ENCODE data around the gene NRIP1.
"Not testable (repeated sequence)": the region's sequence is repeated elsewhere in the genome, so short reads cannot be mapped to it uniquely, and the experiment has no call there.

The NRIP1 gene

DNA sequence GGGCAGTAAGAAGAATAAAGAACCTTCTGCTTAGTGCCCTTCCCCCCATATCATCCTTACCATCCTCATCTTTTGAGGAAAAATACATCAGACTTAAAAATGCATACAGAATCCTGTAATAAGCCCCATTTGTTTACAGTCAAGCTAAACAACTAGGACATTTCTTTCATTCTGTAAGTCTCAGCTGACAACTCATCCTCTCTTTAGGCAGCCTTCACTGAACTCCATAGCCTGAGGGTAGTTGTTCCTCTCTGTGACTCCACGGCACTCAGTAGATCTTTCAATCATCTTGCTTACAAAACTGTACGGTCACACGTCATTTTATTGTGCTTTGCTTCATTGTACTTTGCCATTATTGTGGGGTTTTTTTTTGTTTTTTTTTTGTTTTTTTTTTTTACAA is 82.5 kb downstream of the NRIP1 start:
- in situ Hi-C loops (cut with HindIII; ENCODE audit: low sequenced_read_pairs), result no loop called here

DNA sequence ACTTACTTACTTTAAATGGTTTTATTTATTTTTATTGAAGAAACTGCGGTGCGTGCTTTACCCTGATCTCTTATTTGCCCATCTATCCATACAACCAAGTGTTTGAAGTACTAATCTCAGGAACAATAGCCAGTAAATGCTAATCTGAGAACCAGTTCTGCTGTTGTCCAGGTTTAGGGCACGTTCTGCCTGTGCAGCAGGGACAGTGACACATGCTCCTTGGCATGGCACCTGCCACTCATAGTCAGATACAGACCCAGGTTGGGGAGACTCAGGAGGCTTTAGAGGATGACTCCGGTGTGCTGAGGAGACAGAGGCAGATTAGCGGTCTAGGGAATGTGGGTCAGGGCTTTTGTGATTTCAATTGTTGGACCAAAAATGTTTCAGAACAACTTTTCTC is 83.6 kb downstream of the NRIP1 start:
- in situ Hi-C loops (cut with HindIII; ENCODE audit: low sequenced_read_pairs), result no loop called here

DNA sequence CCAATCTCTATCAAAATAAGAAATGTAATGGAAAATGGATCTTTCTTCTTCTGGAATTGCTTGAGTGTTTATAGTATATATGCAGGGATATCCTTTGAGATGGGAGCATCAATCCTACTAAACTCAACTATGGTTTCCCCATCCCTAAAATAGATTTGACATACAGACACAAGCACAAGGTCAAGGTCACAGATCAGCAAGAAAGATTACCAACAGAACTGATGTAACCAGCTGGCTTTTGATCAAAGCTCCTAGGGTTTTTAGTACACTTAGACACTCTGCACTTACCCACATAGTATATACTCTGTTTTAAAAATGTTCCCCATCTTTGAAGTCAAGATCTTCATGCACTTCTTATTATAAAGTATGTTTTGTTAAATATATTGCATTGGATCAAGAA is 85.5 kb downstream of the NRIP1 start:
- in situ Hi-C loops (cut with HindIII; ENCODE audit: low sequenced_read_pairs), result no loop called here

DNA sequence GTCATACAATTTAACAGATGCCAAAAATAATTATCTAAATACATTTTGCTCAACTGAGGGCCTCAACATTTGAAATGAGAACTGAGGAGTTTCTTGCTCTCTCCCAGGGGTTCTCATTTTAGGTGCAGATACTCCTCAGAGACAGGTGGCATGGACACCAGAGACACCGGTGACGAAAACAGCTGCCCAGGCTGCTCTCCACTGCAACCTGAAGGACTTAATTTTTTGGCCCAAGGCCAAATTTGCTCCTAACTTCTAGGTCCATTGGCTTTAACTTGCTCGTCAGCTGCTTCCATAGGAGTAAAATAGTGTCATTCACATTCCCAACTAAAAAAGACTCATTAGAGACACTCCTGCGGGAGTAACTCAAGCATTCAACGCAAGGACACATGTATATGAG is 87.0 kb downstream of the NRIP1 start:
- in situ Hi-C loops (cut with HindIII; ENCODE audit: low sequenced_read_pairs), result no loop called here

DNA sequence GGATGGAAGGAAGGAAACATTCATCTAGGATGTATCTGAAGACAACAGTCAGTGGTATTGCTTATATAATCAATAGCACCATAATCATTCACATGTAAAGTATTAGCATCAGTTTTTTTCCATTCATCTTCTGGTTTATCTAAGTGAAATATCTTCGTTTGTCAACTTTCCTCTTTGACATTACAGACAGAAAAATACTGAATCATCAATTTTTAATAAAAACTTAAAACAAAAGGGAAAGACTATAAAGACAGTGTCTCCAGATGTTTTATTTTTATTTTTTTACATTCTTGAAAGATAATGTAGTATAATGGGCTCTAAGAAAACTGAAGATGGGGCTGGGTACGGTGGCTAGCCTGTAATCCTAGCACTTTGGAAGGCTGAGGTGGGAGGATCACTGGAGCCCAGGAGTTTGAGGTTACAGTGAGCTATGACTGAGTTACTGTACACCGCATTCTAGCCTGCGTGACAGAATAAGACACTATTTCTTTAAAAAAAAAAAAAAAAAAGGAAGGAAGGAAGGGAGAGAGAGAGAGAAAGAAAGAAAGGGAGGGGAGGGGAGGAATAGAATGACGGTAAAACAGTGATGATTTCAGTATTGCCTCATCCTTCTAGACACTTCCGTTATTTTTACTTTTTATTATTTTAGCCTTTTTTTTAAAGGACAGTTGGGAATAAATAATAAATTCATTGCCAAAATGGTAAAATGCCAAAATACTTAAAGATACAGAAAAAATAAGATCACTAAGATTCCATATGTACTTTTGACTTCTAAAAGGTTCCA is 89.5 kb downstream of the NRIP1 start:
- in situ Hi-C loops (cut with HindIII; ENCODE audit: low sequenced_read_pairs), result no loop called here

DNA sequence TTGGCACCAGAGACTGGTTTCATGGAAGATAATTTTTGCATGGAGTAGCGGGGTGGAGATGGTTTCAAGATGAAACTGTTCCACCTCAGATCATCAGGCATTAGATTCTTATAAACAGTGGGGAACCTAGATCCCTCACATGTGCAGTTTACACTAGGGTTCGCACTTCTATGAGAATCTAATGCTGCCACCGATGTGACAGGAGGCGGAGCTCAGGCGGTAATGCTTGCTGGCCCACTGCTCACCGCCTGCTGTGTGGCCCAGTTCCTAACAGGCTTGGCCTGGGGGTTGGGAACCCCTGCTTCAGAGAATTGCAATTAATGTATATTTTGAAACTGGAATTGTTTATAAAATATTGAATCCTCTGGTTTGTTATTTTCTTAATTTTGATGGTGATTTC is 92.1 kb downstream of the NRIP1 start:
- in situ Hi-C loops (cut with HindIII; ENCODE audit: low sequenced_read_pairs), result no loop called here

DNA sequence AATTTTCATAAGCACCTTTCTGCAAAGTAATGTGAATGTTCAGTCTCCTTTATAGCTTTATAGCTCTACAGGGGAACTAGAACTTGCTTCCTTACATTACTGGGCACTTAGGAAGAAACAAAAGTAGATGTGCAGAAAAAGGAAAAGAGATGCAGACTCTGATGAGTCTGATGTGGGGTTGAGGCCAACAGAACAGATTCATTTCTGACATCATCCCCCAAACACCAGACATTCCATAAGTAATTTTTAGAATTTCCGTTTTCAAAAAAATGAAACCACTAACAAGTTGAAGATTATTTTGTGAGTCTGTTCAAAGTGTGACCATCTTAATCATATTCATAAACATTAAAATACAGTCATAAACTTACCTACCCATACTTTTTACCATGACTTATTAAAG is 96.0 kb downstream of the NRIP1 start:
- in situ Hi-C loops (cut with HindIII; ENCODE audit: low sequenced_read_pairs), result loop anchor here (5.0 kb wide), 1 partner anchor 78 kb away; no protein-coding TSS in a partner anchor

DNA sequence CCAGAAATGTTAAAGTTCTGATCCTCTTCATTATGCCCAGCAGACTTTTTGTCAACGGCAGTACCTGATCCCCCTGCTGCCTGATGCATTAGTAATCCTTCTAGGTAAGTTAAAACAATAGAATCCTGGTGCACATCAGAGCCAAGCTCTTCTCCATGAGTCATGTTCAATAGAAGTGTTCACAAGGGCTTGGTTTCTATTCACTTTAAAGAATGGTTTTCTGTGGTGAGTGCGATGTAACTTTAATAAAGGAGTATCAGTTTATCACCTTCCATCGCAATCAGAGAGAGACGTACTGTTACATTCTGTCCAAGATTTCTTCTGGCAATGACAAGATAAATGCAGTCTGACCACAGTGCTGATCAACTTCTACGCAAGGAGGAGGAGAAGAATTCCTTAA is 96.8 kb downstream of the NRIP1 start:
- in situ Hi-C loops (cut with HindIII; ENCODE audit: low sequenced_read_pairs), result loop anchor here (5.0 kb wide), 1 partner anchor 79 kb away; no protein-coding TSS in a partner anchor

DNA sequence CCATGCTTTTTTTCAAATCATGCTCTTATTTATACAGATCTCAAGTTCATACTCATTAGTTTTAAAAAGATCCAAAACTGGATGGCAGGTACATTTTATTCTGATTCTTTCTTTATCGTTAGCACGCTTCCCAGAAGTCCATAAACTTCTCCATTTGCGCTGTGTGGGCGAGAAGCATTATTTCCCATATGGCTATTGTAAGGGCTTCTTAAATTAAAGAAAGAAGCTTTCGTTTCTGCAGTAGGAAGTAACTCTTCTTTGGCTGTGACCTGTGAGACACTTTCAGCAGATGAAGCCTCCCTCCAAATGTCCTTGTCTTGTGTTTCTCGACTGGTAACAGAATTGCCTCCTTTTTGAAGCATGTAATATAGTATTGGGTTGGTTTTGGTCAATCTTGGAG is 100.2 kb downstream of the NRIP1 start:
- in situ Hi-C loops (cut with HindIII; ENCODE audit: low sequenced_read_pairs), result loop anchor here (5.0 kb wide), 2 partner anchors 83 to 87 kb away; no protein-coding TSS in a partner anchor

DNA sequence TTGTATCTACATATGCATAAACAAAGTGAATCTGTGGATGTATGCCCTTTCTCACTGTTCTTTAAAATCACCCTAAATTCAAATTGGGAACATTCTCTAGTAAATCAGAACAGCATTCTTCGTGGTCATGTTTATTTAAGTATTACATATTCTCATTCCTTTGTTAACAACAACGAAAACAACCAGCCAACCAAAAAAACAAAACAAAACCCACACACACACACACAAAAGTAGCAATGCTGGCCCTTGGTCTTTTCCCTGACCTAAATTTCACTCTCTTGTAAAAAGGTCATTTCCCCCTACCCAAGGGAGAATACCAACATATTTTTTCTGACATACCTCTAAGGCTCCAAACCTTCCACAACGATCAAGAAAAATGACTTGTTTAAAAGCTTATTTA is 102.6 kb downstream of the NRIP1 start:
- in situ Hi-C loops (cut with HindIII; ENCODE audit: low sequenced_read_pairs), result loop anchor here (5.0 kb wide), 1 partner anchor 85 kb away; no protein-coding TSS in a partner anchor

DNA sequence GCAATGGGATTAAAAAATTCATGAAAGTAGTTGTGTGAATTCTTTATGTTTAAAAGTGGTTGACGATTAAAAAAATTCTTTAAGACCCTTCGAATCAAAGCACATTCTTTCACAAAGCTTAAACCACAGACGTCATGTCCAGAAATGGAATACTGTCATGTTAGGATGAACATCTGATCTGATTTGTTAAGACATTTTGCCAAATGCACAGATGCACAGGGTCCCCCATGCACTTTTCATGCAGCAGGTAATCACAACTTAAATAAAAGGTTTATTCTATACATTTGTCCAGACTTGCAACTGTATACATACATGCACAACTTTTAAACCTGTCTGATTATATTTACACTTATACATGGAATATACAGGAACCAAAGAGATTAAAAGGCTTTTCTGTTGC is 103.3 kb downstream of the NRIP1 start:
- in situ Hi-C loops (cut with HindIII; ENCODE audit: low sequenced_read_pairs), result loop anchor here (5.0 kb wide), 1 partner anchor 84 kb away; no protein-coding TSS in a partner anchor

DNA sequence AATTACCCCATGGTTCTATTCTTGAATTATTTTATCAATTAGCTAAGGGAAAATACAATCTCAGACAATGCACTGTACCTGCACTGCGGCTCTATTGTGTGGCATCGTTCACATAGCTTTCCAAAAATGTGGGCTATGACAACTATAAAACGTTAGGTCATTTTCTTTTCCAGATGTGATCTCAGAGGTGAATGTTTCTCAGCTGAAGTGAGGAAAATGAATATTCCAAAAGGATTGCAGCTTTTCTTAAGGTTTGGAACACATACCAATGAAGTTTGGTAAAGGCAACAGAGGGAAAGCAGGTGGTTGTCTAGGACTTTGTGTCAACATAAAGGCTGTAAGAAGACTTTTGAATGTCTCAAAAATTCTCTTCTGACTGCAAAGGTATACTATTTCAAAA is 105.5 kb downstream of the NRIP1 start:
- in situ Hi-C loops (cut with HindIII; ENCODE audit: low sequenced_read_pairs), result no loop called here

DNA sequence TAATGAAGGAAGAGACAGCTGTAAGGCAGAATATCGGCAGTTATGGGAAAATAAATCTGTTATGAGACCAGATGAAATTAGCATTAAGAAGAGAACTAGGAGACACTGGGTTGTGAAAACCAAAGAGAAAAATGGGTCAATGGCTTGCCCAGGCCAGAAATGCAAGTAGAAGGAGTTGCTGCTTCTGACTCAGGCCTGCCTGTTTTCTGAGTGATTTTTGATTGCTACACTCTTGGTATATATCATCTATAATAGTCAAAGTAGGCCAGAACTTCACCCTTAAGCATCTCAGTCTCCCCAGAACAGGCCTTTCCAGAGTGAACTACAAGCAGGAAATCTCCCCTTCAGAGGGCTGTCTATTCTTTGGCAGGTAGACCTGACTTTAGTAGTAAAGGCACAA is 107.0 kb downstream of the NRIP1 start:
- in situ Hi-C loops (cut with HindIII; ENCODE audit: low sequenced_read_pairs), result no loop called here

DNA sequence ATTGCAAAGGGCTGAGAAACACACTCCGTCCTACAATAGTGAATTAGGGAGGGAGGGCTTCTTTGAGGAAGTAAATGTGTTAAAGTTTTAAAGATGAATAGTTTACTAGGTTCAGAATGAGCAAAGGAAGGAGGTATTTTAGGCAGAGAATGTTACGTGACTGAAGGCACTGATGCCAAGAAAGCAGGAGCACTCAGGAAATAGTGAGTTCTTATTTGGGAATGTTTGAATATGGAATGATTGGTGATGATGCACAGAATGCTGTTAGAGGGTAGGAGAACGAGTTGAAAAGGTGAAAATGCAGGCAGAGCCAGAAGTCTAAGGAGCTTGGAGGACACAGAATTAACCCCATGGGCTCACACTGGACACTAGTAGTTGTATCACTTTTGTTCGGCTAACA is 108.0 kb downstream of the NRIP1 start:
- in situ Hi-C loops (cut with HindIII; ENCODE audit: low sequenced_read_pairs), result no loop called here

DNA sequence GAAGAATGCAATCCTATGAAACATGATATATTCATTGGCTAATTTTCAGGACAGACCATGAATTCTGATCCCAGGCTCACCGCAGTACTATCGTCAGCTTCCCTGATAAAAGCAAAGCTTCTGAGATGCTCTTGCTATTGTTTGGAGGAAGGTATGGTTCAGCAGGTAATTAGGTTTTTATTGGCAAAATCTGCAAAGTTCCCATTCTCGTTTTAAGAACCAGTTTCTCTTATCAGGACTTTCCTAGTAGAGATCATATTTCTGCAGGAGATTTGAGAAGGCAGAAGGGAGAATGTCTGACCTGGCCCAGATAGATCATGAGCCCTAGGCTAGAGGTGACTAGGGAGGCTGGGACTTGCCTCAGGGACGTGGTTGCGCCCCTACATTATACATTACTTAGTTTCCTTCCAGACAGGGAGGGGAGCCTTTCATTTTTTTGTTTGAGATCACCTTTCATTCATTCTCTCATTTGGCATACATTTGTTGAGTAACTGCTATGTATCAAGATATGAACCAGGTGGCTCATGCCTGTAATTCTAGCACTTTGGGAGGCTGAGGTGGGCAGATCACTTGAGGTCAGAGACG is 108.8 kb downstream of the NRIP1 start:
- in situ Hi-C loops (cut with HindIII; ENCODE audit: low sequenced_read_pairs), result no loop called here

DNA sequence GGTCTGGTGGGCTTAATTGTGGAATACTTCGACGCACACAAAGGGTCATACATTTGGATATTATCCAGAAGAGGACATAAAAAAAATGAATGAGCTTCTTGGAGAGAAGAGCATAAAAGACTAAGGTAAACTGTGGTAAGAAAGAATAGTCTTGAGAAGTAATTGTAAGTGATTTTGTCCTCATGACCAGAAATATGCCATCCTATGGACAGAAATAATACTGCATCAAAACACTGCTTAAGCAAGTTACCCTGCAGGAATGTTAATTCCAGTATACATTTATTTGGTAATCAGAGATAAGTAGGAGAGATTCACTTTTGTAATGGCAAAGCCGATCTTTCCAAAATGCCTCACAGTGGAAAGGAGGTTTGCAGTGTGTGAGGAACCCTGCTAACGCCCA is 111.9 kb downstream of the NRIP1 start:
- in situ Hi-C loops (cut with HindIII; ENCODE audit: low sequenced_read_pairs), result no loop called here

DNA sequence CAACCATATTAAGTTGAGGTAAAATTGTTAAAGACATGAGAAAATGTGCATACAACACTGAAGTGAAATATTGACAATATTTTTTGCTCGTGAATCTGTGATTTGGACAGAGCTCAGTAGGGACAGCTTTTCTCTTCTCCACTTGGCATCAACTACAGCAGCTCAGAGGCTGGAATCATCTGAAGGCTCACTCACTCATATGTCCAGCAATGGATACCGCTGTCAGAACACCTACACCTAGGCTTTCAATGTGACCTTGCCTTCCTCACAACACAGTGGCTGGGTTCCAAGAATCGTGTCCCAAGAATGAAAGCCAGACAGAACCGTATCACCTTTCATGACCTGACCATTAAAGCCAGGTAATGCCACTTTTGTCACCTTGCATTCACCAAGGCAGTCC is 115.2 kb downstream of the NRIP1 start:
- in situ Hi-C loops (cut with HindIII; ENCODE audit: low sequenced_read_pairs), result no loop called here

DNA sequence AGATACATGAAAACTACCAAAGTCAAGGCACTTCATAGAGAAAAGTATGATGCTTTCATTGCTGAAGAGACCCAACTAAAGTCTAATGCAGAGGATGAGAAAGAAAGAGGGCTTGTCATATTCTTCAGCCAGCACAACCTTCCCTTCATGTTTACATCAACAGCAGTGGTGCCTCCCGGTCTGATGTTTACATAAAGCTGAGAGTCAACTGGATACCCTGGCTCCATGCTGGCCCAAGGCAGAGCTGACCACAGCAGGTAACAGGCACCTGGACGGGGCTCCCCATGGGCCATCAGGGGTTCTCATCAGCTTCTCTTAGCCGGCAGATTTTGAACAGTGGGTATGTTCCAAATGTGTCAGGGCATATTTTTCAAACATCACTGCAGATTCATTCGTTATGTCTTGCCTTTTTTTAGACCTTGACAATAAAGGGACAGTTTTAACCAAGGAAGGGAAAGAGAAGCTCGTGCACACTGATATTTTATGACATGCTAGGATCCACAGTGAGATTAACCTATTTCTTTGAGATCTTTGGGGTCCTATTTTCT is 117.1 kb downstream of the NRIP1 start:
- in situ Hi-C loops (cut with HindIII; ENCODE audit: low sequenced_read_pairs), result no loop called here

DNA sequence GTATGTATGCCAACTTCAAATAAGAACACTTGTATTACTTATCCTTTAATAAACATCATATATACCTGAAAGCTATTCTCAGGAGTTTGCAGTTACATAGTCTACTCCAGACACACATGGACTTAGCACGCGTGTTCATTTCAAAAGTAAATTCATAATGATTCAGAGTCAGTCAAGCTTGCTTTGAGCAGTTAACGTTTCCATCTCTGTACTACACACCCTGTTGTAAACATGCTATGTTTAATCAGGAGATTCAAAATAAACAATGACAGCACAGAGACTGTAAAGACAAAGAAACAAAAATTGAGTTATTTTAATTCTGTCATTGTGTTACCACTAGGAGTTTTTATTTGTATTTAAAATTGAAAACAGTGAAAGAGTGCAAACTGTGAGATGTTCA is 119.6 kb downstream of the NRIP1 start:
- in situ Hi-C loops (cut with HindIII; ENCODE audit: low sequenced_read_pairs), result no loop called here

DNA sequence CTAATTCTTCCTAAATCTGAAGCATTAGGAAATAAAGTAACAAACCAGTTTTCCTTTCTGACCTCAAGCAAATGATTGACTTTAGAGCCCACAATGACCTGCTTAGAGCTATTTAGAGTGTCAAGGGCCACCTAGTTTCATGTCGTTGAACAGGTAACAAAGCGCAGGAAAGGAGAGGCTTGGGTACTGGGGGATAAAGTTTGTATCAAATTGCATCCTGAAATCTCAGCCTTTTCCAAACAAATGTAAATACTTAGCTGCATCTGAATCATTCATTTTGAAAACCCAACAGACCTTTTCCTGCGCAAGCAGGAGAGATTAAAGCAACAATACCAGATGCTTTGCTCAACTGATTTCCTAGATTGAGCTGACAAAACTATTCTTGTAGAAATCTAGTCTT is 121.2 kb downstream of the NRIP1 start:
- in situ Hi-C loops (cut with HindIII; ENCODE audit: low sequenced_read_pairs), result no loop called here

DNA sequence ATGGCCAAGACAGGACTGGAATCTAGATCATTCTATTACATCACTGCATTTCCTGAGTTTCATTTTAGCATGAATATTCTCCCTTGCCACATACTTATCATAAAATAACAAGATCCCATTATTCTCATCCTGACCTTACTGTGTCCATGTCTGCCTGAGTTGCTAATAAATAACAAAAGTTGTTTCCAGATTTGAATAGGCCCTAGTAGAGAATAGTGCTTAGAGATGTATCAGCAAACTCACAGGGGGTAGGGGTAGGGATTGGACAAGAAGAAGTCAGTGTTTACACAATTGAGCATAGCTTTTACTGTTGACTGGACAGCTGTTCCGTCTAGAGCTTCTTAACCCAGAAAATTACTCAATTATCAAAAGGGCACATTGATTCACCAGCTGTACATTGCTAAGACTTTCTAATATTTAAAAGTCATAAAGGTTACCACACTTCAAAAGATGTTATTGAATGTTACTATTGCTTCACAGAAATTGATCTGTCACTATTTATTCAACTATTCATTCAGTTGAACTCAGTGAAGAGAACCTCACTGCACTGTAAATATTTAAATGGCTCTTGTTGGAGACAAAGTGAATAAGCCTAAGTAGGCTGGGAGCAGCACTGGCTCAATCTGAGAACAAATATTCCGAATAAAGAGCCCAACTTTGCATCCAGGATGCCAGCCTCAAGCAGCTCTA is 121.9 kb downstream of the NRIP1 start:
- in situ Hi-C loops (cut with HindIII; ENCODE audit: low sequenced_read_pairs), result no loop called here

DNA sequence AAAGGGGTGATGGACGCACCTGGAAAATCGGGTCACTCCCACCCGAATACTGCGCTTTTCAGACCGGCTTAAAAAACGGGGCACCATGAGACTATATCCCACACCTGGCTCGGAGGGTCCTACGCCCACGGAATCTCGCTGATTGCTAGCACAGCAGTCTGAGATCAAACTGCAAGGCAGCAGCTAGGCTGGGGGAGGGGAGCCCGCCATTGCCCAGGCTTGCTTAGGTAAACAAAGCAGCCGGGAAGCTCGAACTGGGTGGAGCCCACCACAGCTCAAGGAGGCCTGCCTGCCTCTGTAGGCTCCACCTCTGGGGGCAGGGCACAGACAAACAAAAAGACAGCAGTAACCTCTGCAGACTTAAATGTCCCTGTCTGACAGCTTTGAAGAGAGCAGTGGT is 137.5 kb downstream of the NRIP1 start:
- in situ Hi-C loops (cut with HindIII; ENCODE audit: low sequenced_read_pairs), result not testable (repeated sequence)
